ENCODE results near the gene CNNM2.

GRCh38 chr10:102970562-102971340 is 52.7 kb downstream of the CNNM2 start:
- TF ChIP-seq POLR2AphosphoS5 (IDR thresholded peaks at IDR 0.05), result no peak
- TF ChIP-seq CTCF (IDR thresholded peaks at IDR 0.05), result no peak
- TF ChIP-seq POLR2A (IDR thresholded peaks at IDR 0.05), result no peak
- no peak for TF ChIP-seq EP300 (IDR thresholded peaks at IDR 0.05)
